Activated naive CD4-positive, alpha-beta T cell treated with Interleukin-2 at 50 U/mL for 16 hours (primary cell): ENCODE measurements around the gene SLC27A1.

Experiments used
- DNase-seq: peaks from one replicate; pipeline ENCODE4 v3.0.0-alpha.2; 2020

Gene SLC27A1

DNA sequence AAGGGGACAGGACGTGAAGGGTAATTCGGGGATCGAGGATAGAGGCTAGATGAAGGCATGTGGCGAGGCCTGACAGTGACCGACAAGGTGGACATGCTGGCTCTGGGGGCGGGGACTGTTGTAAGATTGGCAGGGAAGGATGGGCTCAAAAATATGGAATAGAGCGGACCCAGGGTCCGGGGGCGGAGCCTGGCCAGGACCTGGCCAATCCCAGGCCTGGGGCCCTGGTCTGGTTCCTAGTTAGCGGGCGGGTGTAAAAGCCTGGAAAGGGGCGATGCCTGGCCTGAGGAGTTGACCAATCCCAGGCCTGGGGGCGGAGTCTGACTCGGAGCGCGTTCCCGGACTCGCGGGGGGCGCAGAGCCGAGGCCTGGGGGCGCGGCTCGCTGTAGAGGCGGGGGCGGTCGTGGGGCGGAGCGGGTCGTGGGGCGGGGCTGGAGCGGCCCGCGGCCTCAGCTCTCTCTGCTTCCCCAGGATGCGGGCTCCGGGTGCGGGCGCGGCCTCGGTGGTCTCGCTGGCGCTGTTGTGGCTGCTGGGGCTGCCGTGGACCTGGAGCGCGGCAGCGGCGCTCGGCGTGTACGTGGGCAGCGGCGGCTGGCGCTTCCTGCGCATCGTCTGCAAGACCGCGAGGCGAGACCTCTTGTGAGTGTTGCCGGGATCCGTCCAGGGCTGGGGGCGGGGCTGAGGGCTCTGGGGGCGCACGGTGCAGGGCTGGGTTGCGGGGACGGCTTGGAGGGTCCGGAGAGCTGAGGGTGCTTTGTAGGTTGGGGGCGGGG is at the start of gene SLC27A1:
SLC27A1 (plus strand) TSS at position 457 of the 774 bp plus-strand sequence; CDS start at position 474, 17 bp downstream.
- peak; percentile 91 for DNase-seq

GRCh38 chr19:17421942-17422341 is 48.4 kb upstream of the SLC27A1 start:
- DNase-seq, result no peak

- DNase-seq, result no peak
Measured at GRCh38 chr19:17423429-17424208, 46.7 kb upstream of the SLC27A1 start.

- DNase-seq, result peak; percentile 15
Measured at GRCh38 chr19:17424743-17425365, 45.5 kb upstream of the SLC27A1 start.

GRCh38 chr19:17429641-17430113 is 40.6 kb upstream of the SLC27A1 start:
- DNase-seq, result no peak

DNA sequence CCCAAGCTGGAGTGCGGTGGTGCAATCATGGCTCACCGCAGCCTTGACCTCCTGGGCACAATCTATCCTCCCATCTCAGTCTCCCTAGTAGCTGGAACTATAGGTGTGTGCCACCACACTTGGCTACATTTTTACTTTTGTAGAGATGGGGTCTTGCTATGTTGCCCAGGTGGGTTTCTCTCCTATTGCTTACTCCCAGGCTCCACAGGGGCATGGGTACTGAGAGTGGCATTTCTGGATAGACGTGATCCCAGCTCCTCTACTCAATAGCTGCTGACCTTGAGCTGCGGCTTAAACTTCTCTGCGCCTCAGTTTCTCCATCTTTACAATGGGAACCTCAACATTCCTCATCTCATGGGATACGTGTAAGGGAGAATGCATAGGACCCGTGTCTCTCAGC is 38.9 kb upstream of the SLC27A1 start:
- no peak for DNase-seq

GRCh38 chr19:17435218-17435617 is 35.1 kb upstream of the SLC27A1 start:
- DNase-seq, result no peak

- DNase-seq, result no peak
Measured at GRCh38 chr19:17436094-17436873, 34.0 kb upstream of the SLC27A1 start.

DNA sequence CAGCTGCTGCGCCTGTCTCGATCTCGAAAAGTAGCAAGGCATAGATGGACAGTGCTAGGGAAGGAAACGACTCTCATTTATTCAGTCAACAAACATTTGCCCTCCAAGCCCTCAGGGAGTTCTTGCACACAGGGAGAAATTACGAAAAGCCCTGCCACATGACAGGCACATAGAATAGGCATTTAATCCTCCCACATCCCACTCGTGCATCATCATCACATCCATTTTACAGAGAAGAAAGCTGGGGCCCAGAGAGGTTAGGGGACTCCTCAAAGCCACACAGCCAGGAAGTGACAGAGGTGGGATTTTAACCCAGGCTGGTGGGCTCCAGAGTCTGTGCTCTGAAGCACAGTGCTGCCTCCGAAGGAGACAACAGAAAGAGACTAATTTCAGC is 33.5 kb upstream of the SLC27A1 start:
- DNase-seq, result no peak

DNA sequence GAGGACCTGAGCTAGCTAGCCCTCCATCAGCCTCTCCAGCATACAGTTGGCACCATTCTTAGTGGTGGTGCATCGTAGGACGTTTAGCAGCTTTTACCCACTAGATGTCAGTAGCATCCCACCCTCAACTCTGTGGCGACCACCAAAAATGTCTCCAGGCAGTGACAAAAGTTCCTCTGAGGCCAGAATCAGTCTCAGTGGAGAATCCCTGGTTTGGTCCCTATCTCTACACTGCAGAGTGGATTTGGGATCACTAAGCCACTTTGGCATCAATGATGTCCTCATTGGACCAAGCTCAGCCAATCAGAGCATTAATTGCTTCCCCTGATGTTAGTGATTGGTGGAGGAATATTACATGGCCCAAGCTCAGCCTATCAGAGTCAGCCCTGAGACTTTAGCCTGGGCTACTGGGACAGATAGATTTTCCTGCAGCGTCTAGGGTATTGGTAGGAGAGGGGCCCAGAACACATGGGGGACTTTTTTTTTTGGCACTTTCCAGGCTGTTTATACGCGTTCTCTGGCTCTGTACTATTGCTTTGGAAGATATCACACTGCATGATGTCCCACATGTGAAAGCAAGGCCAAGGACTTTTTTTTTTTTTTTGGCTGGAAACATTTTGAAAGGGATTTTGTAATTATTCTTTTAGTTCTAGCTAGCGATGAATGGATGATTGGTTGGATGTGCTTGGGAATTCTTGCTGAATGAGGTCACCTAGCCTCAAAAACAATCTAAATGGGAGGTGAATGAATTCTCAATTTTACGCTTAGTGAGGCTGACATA is 28.9 kb upstream of the SLC27A1 start:
- DNase-seq, result peak; percentile 17

DNA sequence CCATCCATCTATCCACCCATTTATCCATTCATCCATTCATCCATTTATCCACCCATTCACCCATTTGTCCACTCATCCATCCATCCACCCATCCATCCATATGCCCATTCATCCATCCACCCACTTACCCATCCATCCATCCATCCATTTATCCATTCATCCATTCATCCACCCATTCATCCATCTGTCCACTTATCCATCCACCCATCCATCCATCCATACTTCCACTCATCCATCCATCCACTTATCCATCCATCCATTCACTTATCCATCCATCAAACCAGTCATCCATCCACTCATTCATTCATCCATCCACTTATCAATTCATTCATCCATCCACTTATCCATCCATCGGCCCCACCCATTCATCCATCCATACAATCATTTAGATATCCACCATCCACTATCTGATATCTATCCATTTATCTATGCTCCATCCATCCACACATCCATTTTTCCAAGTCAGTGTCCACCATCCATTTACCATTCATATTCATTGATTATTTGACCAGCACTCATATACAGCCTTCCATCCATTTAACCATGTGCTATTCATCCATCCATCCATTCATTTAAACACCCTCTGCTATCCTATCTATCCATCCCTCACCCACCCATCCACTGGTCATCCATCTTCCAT is 24.7 kb upstream of the SLC27A1 start:
- DNase-seq, result no peak

- no peak for DNase-seq
Measured at GRCh38 chr19:17447704-17448130, 22.6 kb upstream of the SLC27A1 start.

GRCh38 chr19:17448131-17448967 is 22.0 kb upstream of the SLC27A1 start, which contains the start of gene TMEM221:
Gene TMEM221 (minus strand): TSS chr19:17448668. CDS start chr19:17448462, 206 bp downstream.
- DNase-seq, result peak; percentile 57

DNA sequence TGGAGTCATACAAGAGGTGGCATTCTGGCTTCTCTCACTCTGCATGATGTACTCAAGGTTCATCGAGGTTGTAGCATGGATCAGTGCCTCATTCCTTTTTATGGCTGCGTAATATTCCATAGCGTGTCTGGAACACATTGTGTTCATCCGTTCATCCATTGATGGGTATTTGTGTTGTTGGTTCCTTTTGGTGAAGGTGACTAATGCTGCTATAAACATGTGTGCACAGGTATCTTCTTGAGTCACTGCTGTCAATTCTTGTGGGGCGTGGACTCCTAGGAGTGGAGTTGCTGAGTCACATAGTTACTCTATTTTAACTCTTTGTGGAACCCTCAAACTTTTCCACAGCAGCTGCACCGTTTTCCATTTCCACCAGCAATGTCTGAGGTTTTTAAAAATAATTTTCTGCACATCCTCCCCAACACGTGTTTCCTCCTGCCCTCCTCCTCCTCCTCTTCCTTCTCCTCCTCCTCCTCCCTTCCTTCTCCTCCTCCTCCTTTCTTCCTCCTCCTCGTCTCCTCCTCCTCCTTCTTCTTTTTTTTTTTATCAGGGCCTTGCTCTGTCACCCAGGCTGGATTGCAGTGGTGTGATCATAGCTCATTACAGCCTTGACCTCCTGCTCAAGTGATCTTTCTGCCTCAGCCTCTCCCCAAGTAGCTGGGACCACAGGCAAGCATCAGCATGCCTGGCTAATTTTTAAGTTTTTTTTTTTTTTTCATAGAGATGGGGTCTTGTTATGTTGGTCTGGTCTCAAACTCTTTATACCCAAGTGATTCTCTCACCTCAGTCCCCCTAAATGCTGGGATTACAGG is 19.9 kb upstream of the SLC27A1 start:
- peak; percentile 58 for DNase-seq

DNA sequence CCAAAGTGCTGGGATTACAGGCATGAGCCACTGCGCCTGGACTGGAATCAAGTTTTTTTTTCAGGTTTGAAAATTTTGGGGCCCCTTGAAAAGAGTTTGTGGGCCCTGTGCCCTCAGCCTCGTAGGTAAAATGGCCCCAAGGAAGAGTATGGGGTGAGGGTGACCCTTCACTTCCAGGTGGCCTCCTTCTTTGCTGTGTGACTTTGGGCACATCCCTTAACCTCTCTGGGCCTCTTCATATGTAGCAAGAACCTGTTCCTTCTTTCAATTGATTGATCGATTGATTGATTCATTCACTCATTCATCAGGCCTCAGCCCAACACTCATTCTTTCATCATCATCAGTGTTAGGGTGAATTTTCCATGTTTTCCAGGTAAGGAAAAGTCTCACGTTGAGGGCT is 18.5 kb upstream of the SLC27A1 start:
- no peak for DNase-seq

- no peak for DNase-seq
Measured at GRCh38 chr19:17454576-17455071, 15.7 kb upstream of the SLC27A1 start.

GRCh38 chr19:17455308-17456123 is 14.8 kb upstream of the SLC27A1 start:
- DNase-seq, result no peak

DNA sequence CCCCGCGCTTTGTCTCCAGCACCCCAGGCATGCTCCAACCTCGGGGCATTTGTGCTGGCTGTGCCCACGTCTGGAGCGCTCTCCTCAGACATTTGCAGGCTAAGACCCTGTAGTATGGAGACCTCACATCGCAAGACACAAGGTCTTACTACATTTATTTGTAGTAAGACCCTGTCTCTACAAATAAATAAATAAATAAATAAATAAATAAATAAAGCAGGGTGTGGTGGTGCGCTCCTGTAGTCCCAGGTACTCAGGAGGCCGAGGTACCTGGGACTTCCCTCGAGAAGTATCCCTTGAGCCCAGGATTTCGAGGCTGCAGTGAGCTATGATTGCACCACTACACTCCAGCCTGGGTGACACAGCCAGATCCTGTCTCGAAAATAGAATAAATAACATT is 14.2 kb upstream of the SLC27A1 start:
- no peak for DNase-seq
